Posterior vena cava (tissue), 2 donors: Measurements from ENCODE around the gene CAMKK2. TPM values are rescaled to one million over a fixed set of nuclear protein-coding genes. Genes with fewer than 3 reads are reported as not detected.
A peak's percentile ranks its signal among the peaks of the same experiment; 100 is the strongest.
"Not testable (repeated sequence)": the region's sequence is repeated elsewhere in the genome, so short reads cannot be mapped to it uniquely, and the experiment has no call there.

Experiments used
- DNase-seq: peaks from one replicate; pipeline ENCODE4 v3.0.0-alpha.2; 2020; ENCODE audit warnings: low spot score
- intact Hi-C, 2 donors: fragments of 100-400 bp; cut with DNase I; formaldehyde crosslinking; loops; one replicate each; pipeline versions ENCODE4 v1.14.1 to v1.14.2; 2022 to 2023
- total RNA-seq, 2 donors: library from RNA; stranded (reverse); fragmentation: NEBNext Ultra II Directional; extraction: Animal tissue kit (Norgen Biotek cat#: 25700); gene quantifications; one replicate each; pipeline ENCODE4 v1.2.1, GENCODE V29; 2021
- donor health status: DM: yes; HTN: yes; CAD: no.
- donor health status: DM: yes; HTN: yes; CAD: no.

Gene CAMKK2
- total RNA-seq, 2 donors from 2014 or later = 39.2 to 39.7 TPM

DNA sequence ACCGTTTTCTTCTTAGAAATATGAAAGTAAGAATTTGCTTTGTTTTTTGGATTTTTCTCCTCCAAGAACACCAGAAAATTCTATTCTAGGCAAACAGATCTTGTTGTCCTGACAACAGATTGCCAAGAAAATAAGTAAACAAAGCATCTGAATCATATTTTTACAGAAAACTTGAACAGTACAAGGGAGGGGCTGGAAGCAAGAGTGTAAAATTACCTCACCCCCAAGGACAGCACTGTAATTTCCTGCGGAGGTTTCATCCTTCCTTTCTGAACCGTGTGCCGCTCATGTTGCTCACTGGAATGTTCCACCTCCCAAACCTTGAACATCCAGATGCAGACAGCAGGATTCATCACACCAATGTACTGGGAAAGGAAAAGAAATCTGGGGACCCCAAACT, 5.4 kb upstream of the CAMKK2 start:
- peak; percentile 10 for DNase-seq

DNA sequence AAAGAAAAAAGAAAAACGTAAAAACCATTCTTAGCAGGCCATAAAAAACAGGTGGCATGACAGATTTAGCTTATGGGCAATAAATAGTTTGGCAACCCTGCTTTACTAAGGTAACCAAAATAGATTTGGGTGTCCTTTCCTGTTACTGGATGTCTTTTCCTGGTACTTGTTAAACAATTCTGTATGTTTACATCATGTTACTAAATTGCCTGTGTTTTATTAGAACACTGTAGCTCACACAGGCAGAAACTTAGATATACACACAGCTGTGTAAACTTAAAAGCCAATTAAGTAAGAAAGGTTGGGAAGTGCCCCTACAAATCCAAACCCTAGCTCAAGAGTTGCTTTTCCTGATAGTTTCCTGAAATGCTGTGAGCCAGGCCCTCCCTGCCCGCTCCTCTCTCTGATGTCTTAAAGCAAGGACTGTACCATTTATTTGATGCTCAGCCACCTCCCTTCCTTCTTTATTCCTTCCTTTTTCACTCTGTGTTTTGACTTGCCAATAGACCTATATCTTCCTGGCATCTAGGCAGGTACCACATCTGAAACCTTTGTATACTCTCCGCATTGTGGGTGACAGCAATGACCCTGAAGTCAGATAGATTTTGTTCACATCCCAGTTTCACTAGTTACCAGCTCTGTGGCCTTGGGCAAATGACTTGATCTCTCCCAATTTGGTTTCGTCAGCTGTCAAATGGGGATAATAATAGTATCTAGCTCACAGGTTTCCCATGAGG, 3.7 kb upstream of the CAMKK2 start:
- intact Hi-C loops = no loop called here
- DNase-seq = peak; percentile 12

More for the DNA sequence above, 5.4 kb upstream of the CAMKK2 start:
- intact Hi-C loops = no loop called here

DNA sequence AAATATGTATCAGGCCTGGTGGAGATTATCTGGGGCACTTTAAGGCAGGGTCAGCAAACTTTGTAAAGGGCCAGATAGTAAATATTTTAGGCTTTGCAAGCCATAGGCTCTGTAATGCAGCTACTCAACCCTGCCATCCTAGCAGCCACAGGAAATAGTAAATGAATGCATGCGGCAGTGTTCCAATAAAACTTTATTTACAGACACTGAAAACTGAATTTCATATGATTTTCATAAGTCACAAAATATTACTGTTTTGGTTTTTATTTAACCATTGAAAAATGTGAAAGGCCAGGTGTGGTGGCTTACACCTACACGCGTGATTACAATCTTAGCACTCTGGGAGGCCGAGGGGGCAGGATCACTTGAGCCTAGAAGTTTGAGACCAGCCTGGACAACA, 3.2 kb upstream of the CAMKK2 start:
- DNase-seq = peak; percentile 44
- intact Hi-C loops = no loop called here

DNA sequence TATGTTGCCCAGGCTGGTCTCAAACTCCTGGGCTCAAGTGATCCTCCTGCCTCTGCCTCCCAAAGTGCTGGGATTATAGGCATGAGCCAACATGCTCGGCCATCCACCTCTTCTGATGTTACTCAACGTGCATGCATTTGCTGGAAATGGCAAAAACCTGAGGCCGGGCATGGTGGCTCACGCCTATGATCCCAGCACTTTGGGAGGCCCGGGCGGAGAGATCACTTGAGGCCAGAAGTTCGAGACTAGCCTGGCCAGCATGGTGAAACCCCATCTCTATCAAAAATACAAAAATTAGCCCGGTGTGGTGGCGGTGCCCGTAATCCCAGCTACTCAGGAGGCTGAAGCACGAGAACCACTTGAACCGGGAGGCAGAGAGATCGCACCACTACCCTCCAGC, 1.9 kb upstream of the CAMKK2 start:
- DNase-seq, intact Hi-C loops: not testable (repeated sequence)

DNA sequence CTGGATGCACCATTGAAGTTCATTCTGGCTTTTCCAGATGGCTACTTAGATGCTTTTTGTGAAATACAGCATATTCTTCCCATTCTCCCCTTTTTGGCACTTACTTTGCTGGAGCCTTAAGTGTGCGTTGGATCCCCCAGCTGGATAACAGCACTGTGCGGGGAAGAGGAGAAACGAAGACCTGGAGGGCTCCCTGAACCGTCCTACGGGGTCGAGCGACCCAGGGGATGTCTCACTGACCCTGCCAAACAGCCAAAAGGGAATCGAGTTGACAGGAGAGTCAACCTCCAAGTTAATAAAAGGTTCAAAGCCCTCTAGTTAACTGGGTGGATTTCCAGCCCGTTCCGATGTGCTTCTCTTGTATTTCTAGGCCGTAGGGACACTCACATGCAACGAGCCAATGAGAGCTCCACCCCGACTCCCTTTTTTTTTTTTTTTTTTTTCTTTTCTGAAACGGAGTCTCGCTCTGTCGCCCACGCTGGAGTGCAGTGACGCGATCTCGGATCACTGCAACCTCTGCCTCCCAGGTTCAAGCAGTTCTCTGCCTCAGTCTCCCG, 1.0 kb upstream of the CAMKK2 start:
- peak; percentile 64 for DNase-seq
- intact Hi-C loops = no loop called here

DNA sequence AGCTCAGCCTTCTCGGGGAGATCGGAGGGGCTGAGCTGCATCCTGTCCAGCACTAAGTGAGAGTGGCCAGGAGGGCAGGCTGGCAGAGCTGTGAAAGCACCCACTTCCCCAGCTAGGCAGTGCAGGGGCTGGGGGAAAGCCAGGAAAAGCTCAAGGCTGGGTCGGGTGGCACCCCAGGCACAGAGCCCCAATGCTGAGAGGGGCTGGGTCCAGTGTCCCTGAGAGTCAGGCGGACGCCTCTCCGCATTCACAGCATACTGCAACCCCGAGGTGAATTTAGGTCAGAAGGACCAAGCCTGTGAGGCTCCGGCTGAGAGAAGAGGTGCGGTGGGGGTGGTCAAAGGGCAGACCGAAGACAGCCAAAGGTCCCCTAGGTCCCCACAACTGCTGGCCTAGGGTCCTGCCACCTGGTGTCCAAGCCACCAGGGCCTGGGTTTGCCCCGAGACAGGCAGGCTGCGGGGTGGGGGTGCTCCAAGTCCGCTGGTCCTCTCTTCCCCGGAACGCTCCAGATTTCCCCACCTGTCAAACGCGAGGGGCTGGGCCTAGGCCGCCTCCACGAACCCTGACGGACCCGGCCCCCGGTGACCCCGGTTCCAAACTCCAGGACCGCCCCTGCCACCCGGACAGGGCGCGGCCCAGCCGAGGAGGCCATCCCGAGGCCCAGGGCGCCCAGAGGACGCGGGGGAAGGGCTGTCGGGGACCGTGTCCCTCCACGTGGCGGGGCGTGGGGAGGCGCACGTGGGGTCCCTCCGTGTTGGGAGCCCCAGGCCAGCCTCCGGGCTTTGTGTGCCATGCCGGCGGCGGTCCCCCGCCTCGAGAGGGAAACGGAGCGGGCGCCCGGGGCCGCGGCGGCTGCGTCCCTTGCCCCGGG, 527 bp downstream of the CAMKK2 start:
- intact Hi-C loops = loop anchor here in 1 of 2 donors (1.0 kb wide), 1 partner anchor 44 kb away; no protein-coding TSS in a partner anchor
- no peak for DNase-seq

DNA sequence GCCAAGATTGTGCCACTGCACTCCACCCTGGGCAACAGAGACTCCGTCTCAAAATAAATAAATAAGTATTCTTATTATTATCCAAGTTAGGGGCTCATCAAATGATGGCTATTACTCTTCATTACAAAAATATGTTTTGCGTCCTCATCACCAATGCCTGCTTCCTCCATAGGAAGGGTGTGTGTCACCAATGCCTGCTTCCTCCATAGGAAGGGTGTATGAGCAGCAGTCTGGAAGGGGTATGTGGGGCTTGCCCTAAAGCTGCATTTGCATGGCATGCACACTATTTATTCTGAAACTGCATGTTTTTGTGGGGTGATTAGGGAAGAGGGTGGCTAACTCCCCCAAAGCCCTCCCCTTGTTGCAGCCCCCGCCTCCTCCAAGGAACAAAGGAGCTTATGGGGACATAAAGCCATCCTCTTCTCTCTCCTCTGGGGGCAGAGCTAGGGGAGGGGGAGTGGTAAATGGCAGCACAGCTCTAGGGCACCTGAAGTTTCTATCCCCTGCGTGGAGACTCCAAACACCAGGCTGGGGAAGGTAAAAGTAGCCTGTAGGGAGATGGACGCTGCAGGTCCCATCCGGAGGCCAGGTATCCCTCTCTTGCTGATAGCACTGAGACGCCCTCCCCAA, 1.3 kb downstream of the CAMKK2 start:
- DNase-seq = no peak
- intact Hi-C loops = loop anchor here in 1 of 2 donors (1.0 kb wide), 1 partner anchor 45 kb away; no protein-coding TSS in a partner anchor

DNA sequence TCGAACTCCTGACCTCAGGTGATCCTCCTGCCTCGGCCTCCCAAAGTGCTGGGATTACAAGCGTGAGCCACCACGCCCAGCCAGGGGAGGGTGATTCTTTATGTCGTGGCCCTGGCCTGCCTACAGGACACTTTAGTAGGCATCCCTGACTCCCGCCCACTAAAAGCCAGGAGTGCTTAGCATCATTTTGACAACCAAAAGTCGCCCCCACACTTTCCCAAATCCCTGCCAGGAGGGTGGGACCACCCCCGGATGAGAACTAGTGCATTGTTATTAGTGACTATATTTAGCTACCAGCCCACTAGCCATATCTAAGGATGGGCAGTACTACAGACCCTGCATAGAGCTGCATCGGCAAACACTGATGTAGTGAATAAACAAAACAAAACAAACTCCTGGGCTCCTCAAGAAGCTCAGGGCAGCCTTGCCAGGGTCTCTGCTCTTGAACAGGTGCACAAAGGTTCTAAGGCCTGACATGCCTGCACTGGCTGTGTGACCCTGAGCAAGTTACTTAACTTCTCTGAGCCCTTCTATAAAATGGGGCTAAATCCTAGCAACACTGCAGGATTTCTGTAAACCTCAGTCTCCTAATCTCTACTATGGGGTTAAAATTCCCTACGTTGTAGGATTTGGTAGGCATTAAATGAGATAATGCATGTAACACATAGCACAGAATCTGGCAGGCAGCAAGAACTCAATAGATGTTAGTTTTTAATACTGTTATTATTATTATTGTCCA, 2.2 kb downstream of the CAMKK2 start:
- no peak for DNase-seq
- intact Hi-C loops = no loop called here

DNA sequence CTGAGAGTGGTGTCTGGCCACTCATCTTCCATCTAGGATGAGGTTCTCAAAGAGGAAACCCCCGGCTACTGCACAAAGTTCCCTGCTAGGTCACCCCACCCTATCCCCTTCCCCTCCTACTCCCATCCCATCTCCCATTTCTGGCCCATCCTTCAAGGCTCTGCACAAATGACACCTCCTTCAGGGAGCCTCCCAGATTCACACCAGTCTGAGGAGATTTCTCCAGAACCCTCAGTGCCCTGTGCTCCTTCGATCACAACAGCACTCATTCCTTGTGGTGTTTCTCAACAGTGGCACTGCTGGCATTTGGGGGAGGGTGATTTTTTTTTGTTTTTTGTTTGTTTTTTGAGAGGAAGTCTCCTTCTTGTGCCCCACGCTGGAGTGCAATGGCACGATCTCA, 2.9 kb downstream of the CAMKK2 start:
- intact Hi-C loops = no loop called here
- DNase-seq = no peak

DNA sequence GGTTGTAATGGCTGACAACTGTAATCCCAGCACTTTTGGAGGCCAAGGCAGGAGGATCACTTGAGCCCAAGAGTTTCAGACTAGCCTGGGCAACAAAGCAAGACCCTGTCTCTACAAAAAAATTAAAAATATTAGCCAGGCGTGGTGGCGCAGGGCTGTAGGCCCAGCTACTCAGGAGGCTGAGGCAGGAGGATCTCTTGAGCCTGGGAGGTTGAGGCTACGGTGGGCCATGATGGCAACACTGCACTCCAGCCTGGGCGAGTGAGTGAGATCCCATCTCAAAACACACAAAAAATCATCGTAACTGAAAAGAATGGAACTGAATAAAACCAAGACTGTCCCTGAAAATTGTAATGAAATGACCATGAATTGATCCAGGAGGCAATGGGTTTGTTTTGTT, 6.1 kb downstream of the CAMKK2 start:
- intact Hi-C loops = no loop called here
- no peak for DNase-seq

DNA sequence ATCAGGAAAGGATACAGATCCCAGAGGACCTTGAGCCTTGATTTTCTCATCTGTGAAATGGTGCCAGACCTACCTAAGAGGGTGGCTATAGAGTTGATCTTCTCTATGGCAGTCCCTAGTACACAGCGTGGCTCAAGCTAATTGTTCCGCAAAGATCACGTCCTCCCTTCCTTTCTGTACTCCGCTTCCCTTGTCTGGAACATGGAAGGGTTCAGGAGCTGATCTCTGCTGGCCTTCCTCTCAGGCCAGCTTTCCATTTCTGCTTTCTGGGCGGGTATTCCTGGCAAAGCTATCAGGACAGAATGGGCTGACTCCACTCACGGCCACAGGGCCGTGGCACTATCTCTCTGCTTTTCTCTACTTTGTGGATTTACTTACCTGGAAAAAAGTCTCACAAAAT, 6.5 kb downstream of the CAMKK2 start:
- intact Hi-C loops = no loop called here
- DNase-seq = no peak

DNA sequence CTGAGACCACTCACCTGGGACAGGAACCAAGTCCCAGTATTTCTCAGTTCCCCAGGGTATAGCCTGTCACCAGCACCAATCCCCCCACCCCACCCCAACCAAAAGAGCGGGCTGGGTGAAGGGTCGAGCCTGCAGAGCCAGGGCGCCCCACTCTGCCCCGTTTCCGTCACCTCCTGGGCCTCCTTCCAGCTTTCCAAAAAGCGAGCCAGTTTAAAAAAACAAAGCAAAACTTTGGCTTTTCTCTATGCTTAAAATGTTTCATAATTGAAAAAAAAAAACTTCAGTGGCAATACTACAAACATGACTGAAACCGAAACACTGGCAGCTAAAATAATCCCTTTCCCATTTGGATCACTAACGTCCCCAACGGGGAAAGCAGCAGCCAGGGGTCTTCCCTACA, 7.5 kb downstream of the CAMKK2 start:
- DNase-seq = no peak
- intact Hi-C loops = no loop called here

DNA sequence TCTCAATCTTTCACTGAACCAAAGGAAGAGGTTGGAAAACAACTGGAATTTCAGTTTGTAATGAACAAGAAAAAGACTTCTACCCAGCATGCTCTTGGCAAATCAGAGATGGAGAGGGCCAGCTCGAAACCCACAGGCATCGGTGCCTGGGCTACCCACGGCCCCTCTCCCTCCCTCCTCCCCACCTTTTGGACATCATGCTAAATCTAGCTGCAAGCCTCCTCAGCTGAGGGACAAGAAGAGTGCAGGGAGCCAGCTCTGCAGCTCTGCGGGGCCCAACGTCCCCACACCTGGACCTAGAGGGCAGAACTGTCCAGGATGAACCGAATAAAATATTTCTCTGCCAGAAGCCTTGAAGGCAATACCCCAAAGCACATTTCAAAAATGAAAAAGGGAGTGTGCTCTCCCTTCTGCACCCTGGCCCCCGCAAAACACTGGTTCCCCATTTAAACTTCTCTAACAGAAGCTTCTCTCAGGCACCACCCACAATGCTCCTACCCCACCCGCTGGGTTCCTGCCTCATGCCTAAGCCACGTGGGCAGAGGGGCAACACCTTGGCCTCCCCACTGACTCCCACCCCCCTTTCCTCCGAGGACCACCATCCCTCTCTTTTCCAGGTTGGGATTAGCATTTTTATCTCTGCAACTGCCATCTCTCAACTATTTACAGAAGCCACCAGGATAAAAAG, 8.2 kb downstream of the CAMKK2 start:
- DNase-seq = no peak
- intact Hi-C loops = no loop called here

DNA sequence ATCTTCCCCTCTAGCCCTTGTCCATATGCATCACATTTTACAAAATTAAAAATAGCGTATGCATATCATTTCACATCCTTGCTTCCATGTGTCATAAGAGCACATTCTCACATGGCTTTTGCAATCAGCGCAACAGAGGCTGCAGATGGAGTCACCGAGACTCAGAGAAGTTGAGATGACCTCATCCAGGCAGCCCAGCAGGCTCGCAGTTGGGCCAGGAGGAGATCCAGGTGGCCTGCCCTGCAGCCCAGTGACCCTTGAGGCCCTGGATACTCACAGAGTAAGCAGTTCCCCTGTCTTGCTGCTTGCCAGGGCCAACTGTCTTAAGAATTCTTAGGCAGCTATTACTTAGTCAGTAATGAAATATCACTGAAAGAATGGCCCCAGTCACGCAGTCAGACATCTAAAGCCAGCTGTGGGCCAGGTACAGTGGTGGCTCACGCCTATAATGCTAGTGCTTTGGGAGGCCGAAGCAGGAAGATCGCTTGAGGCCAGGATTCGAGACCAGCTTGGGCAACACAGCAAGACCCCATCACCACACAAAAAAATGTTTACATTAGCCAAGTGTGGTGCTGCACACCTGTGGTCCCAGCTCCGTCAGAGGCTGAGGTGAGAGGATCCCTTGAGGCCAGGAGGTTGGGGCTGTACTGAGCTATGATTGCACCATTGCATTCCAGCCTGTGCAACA, 9.1 kb downstream of the CAMKK2 start:
- DNase-seq = no peak
- intact Hi-C loops = no loop called here

DNA sequence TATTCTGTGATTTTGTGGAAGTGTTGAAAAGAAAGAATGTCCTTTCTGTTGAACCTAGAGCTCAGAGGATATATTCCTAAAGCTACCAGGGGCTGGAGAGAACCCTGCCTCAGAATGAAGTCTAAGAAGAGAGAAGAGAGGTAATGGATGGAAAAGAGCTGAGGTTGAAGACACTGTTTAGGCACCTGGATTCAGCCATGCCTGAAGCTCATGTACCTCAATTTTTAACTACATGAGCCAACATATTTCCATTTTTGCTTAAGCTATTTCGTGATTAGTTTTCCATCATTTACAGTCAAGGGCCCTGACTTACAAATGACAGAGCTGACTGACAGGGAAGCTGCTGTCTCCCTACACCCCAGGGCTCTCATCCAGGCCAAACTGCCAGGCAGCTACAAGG, 10.7 kb downstream of the CAMKK2 start:
- intact Hi-C loops = no loop called here
- no peak for DNase-seq

DNA sequence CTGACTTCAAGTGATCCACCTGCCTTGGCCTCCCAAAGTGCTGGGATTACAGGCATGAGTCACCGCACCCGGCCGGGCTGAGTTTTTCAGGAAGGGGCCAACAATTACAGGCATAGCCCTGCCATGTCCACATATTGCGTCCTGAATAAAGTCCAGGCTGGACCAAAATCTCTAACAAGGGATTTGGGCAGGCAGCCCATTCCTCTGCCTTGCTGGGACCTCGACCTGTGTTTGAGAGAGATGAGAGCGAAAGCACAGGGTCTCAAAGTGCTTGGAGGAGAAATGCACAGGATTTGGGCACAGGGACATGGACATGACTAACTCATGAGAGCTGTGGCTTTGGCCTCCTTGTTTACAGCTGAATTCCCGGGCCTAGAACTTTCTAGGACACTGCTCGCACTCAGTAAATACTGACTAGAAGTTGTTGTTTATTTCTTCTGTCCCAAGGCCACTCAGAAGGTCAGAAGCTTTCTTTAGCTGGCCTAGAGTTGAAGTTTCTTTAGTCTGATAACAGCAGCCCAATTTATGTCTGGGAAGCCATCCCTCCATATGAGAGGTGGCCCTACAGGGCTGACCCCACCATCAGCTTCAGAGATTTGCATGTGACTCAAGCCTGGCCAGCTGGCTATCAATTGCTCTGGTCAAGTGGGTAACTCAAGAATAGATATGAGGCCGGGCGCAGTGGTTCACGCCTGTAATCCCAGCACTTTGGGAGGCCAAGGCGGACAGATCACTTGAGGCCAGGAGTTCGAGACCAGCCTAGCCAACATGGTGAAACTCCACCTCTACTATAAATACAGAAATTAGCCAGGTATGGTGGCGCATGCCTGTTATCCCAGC, 11.7 kb downstream of the CAMKK2 start:
- intact Hi-C loops = no loop called here
- DNase-seq = no peak

DNA sequence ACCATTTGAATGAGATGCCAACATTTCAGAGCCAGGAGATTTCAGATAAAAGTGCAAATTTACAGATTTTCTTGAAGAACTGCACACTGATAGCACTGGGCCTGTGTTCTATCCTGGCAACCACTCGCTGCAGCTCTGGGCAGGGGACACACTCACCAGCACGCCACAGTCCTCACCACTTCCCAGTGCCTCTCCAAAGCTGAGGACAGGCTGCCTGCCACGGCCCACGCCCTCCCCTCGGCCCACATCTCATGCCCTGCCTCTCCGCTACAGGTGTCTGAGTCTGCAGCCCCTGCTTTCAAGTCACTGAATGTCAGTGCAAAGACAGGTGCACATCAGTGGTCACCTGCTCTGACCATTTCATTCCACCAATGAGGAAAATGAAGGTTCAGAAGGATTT, 12.7 kb downstream of the CAMKK2 start:
- intact Hi-C loops = no loop called here
- no peak for DNase-seq
